Measurements from ENCODE around the gene ANXA6. TPM values are rescaled to one million over a fixed set of nuclear protein-coding genes. Genes with fewer than 3 reads are reported as not detected.

The ANXA6 gene
- total RNA-seq, 1 experiment from 2014 or later = 98.7 TPM

DNA sequence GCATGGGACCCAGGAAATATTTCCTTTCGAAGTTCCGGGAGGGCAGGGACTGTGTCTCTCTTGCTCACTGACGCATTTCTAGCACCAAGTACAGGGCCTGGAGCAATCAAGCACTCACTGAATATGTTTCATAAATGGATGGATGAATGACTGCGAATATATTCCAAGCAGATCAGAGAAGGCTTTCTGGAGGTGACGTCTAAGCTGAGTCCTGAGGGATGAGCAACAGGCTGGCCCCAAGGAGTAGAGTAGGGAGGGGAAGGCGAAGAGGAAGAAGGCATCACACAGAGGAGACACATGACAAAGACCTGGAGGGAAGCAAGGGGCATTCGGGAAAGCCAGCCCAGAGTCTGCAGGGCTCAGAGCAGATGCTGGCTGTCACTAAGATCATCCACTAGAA, 13.9 kb downstream of the ANXA6 start:
- Mint-ChIP-seq H3K36me3 (ENCODE audit: insufficient read depth in 1 of 3, low read depth in 3 of 3) (peaks cover 4 to 19% (median 5%) of the 10 kb centered on the region in 3 experiments; a peak in 6 of 7 replicates), H3K4me3 (no peak overlapping the region), H3K27me3 (ENCODE audit: low read depth) (no peaks in the 10 kb centered on the region), H3K27ac (peak overlapping the region in 1 of 3 experiments; percentile 6; a peak in 2 of 7 replicates), H3K9me3 (no peaks in the 10 kb centered on the region; a peak in 1 of 5 replicates), H3K4me1 (peaks cover 17 to 20% of the 10 kb centered on the region in 2 experiments)
- H3K9me3 ChIP-seq (ENCODE audit: control insufficient read depth, low read depth, low read length) = no peaks in the 10 kb centered on the region
- H3K23me2 ChIP-seq (ENCODE audit: insufficient read length, low read depth, low read length, poor library complexity, severe bottlenecking) = no peaks in the 10 kb centered on the region
- H2BK5ac ChIP-seq (ENCODE audit: insufficient read length, low read length) = no peak overlapping the region
- no peak overlapping the region for H3T11ph ChIP-seq (ENCODE audit: low read length)
- H2BK20ac ChIP-seq (ENCODE audit: low read depth, low read length, poor library complexity, severe bottlenecking) = no peak overlapping the region
- H3K27ac ChIP-seq (ENCODE audit: insufficient read length, low read depth, low read length) = no peak overlapping the region
- no peak overlapping the region for H2BK120ac ChIP-seq (ENCODE audit: low read depth, low read length, poor library complexity, severe bottlenecking)
- H4K20me1 ChIP-seq (ENCODE audit: control insufficient read depth, insufficient read depth, insufficient read length) = no peaks in the 10 kb centered on the region
- H3K14ac ChIP-seq (ENCODE audit: insufficient read depth, low read length) = no peak overlapping the region
- H3K4ac ChIP-seq (ENCODE audit: low read depth, low read length) = no peak overlapping the region
- no peaks in the 10 kb centered on the region for H3K79me2 ChIP-seq (ENCODE audit: insufficient read depth, low read length)
- no peak overlapping the region for H4K91ac ChIP-seq (ENCODE audit: insufficient read length, low read depth, low read length)
- H2AFZ ChIP-seq (ENCODE audit: low read length) = no peak overlapping the region
- no peaks in the 10 kb centered on the region for H3K27me3 ChIP-seq (ENCODE audit: insufficient read depth, low read length)
- H4K5ac ChIP-seq (ENCODE audit: insufficient read length, low read depth, low read length) = no peak overlapping the region
- no peak overlapping the region for H2BK12ac ChIP-seq (ENCODE audit: insufficient read length, low read depth, low read length)
- WGBS (ENCODE audit: extremely low coverage, insufficient read length, low lambda C conversion rate) = no CpG with 5 or more reads among the region's 7 CpGs
- no peak overlapping the region for H3K18ac ChIP-seq (ENCODE audit: insufficient read length, low read depth, low read length)
- peak overlapping the region; percentile 22 for H4K8ac ChIP-seq (replicated peaks; ENCODE audit: insufficient read length, low read depth, low read length)
- no peak overlapping the region for H2BK15ac ChIP-seq (ENCODE audit: low read depth, low read length)
- H3K79me1 ChIP-seq (ENCODE audit: insufficient read depth, low read depth, low read length, poor library complexity, severe bottlenecking) = peaks cover 3% of the 10 kb centered on the region
- H2AK5ac ChIP-seq (ENCODE audit: insufficient read length, low read length) = no peak overlapping the region
- H3K4me2 ChIP-seq (ENCODE audit: insufficient read depth, insufficient read length, low read length) = no peak overlapping the region
- DNase-seq = no peak
- no peak overlapping the region for H3K56ac ChIP-seq (ENCODE audit: insufficient read length, low read depth, low read length)
- no peak overlapping the region for H3K9ac ChIP-seq (ENCODE audit: extremely low read depth, insufficient read length, low read length)
- TF ChIP-seq, protein P1, sequence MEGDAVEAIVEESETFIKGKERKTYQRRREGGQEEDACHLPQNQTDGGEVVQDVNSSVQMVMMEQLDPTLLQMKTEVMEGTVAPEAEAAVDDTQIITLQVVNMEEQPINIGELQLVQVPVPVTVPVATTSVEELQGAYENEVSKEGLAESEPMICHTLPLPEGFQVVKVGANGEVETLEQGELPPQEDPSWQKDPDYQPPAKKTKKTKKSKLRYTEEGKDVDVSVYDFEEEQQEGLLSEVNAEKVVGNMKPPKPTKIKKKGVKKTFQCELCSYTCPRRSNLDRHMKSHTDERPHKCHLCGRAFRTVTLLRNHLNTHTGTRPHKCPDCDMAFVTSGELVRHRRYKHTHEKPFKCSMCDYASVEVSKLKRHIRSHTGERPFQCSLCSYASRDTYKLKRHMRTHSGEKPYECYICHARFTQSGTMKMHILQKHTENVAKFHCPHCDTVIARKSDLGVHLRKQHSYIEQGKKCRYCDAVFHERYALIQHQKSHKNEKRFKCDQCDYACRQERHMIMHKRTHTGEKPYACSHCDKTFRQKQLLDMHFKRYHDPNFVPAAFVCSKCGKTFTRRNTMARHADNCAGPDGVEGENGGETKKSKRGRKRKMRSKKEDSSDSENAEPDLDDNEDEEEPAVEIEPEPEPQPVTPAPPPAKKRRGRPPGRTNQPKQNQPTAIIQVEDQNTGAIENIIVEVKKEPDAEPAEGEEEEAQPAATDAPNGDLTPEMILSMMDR (conservative IDR thresholded peaks at IDR 0.05) = no peak
- H3K4me1 ChIP-seq (ENCODE audit: insufficient read depth, low read length) = peaks cover 5% of the 10 kb centered on the region; the same call in 1 of the 2 replicates
- H3K23ac ChIP-seq (ENCODE audit: insufficient read length, low read depth, low read length) = no peak overlapping the region
